WTC11 (cell line): ENCODE results near the gene GRIN2A.

Source experiments
- TF ChIP-seq, protein P1 (sequence below): sonication (generic); formaldehyde crosslinking; conservative IDR thresholded peaks from 2 replicates; pipeline ENCODE4 v1.8.1; 2022; ENCODE audit warnings: mild to moderate bottlenecking, missing genetic modification reagents
- TF ChIP-seq, protein P2 (sequence below): fragments of 200-600 bp; IDR thresholded peaks from 2 replicates; pipeline ENCODE4 v1.8.0; 2022; ENCODE audit warnings: antibody characterized with exemption

- TF ChIP-seq, protein P1, sequence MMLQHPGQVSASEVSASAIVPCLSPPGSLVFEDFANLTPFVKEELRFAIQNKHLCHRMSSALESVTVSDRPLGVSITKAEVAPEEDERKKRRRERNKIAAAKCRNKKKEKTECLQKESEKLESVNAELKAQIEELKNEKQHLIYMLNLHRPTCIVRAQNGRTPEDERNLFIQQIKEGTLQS (CRISPR knock-in tag) = no peak
- TF ChIP-seq, protein P2, sequence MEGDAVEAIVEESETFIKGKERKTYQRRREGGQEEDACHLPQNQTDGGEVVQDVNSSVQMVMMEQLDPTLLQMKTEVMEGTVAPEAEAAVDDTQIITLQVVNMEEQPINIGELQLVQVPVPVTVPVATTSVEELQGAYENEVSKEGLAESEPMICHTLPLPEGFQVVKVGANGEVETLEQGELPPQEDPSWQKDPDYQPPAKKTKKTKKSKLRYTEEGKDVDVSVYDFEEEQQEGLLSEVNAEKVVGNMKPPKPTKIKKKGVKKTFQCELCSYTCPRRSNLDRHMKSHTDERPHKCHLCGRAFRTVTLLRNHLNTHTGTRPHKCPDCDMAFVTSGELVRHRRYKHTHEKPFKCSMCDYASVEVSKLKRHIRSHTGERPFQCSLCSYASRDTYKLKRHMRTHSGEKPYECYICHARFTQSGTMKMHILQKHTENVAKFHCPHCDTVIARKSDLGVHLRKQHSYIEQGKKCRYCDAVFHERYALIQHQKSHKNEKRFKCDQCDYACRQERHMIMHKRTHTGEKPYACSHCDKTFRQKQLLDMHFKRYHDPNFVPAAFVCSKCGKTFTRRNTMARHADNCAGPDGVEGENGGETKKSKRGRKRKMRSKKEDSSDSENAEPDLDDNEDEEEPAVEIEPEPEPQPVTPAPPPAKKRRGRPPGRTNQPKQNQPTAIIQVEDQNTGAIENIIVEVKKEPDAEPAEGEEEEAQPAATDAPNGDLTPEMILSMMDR = no peak
Measured at GRCh38 chr16:10048850-10049249, 133.4 kb downstream of the GRIN2A start.
